Hepatocyte (in vitro differentiated cells): Measurements from ENCODE around the gene MRPL37. TPM values are rescaled to one million over a fixed set of nuclear protein-coding genes. Genes with fewer than 3 reads are reported as not detected.

Experiments
- DNase-seq: peaks from one replicate; pipeline ENCODE4 v3.0.0-alpha.2; 2016; ENCODE audit warnings: low spot score
- H2AFZ ChIP-seq: fragments of 200-600 bp; sonication (generic); 2 replicates; pipeline ENCODE4 v1.6.0; 2016; ENCODE audit warnings: antibody characterized with exemption, mild to moderate bottlenecking
- H3K27ac ChIP-seq: fragments of 200-600 bp; sonication (generic); 2 replicates; pipeline ENCODE4 v1.5.1; 2016; ENCODE audit warnings: mild to moderate bottlenecking
- H3K27me3 ChIP-seq: fragments of 200-600 bp; sonication (generic); 2 replicates; pipeline ENCODE4 v1.6.1; 2016
- H3K36me3 ChIP-seq: fragments of 200-600 bp; sonication (generic); replicated peaks from 2 replicates; pipeline ENCODE4 v1.5.1; 2016; ENCODE audit warnings: low read depth; ENCODE audit not compliant: insufficient read depth
- H3K4me1 ChIP-seq: fragments of 200-600 bp; sonication (generic); 2 replicates; pipeline ENCODE4 v1.5.1; 2016; ENCODE audit warnings: mild to moderate bottlenecking, moderate library complexity; ENCODE audit not compliant: insufficient read depth
- H3K4me2 ChIP-seq: fragments of 200-600 bp; sonication (generic); 2 replicates; pipeline ENCODE4 v1.6.0; 2016
- H3K4me3 ChIP-seq: fragments of 200-600 bp; sonication (generic); 2 replicates; pipeline ENCODE4 v1.5.1; 2016; ENCODE audit warnings: mild to moderate bottlenecking
- H3K79me2 ChIP-seq: fragments of 200-600 bp; sonication (generic); 2 replicates; pipeline ENCODE4 v1.6.0; 2017; ENCODE audit warnings: mild to moderate bottlenecking
- H3K9me2 ChIP-seq: fragments of 200-600 bp; sonication (generic); replicated peaks from 2 replicates; pipeline ENCODE4 v1.6.0; 2017; ENCODE audit warnings: mild to moderate bottlenecking; ENCODE audit not compliant: insufficient read depth
- H3K9me3 ChIP-seq: fragments of 200-600 bp; sonication (generic); 2 replicates; pipeline ENCODE4 v1.5.1; 2016; ENCODE audit warnings: low read depth, mild to moderate bottlenecking
- H4K20me1 ChIP-seq: fragments of 200-600 bp; sonication (generic); 2 replicates; pipeline ENCODE4 v1.6.0; 2016; ENCODE audit warnings: mild to moderate bottlenecking; ENCODE audit not compliant: insufficient read depth, poor library complexity, severe bottlenecking
- CTCF ChIP-seq: fragments of 200-600 bp; sonication (generic); IDR thresholded peaks from 2 replicates; pipeline ENCODE4 v1.5.1; 2016; ENCODE audit warnings: antibody characterized with exemption, mild to moderate bottlenecking; ENCODE audit not compliant: poor library complexity
- EZH2 ChIP-seq: fragments of 200-600 bp; sonication (generic); IDR thresholded peaks from 2 replicates; pipeline ENCODE4 v1.6.1; 2016; ENCODE audit warnings: antibody characterized with exemption, mild to moderate bottlenecking, borderline replicate concordance
- EZH2phosphoT487 ChIP-seq: fragments of 200-600 bp; sonication (generic); IDR thresholded peaks from one replicate; pipeline ENCODE4 v1.6.1; 2018; ENCODE audit warnings: antibody characterized with exemption, mild to moderate bottlenecking, low read depth, moderate library complexity; ENCODE audit not compliant: unreplicated experiment, severe bottlenecking
- WGBS: methylation state at CpG from one replicate; pipeline ENCODE4 v1.1.6; 2016; ENCODE audit warnings: low lambda C conversion rate; ENCODE audit errors: missing lambda C conversion rate; 5-methylcytosine and 5-hydroxymethylcytosine counted together
- polyA plus RNA-seq: library from polyadenylated mRNA; unstranded; fragments of >200 nt; fragmentation: Nextera tagmentation; extraction: Ambion mirVana; gene quantifications from 2 replicates; pipeline ENCODE4 v1.2.1, GENCODE V29; 2016
- total RNA-seq: library from RNA; depleted of rRNA; stranded (reverse); fragments of >200 nt; gene quantifications from 2 replicates; pipeline ENCODE4 v1.2.3, GENCODE V29; 2014

The MRPL37 gene
- total and polyA plus RNA-seq, 2 experiments from 2014 or later = 60.9 to 81.8 TPM

- no peaks in the 10 kb centered on the region for H3K9me3 ChIP-seq
- H3K4me2 ChIP-seq = no peak overlapping the region
- no peaks in the 10 kb centered on the region for H3K4me1 ChIP-seq
- 89% methylated on average over 4 of the region's 4 CpGs for WGBS
- no peak overlapping the region for H3K4me3 ChIP-seq
- H4K20me1 ChIP-seq = no peaks in the 10 kb centered on the region
- no peak for DNase-seq
- peaks cover 2% of the 10 kb centered on the region for H3K79me2 ChIP-seq
- H3K27ac ChIP-seq = no peak overlapping the region
- no peaks in the 10 kb centered on the region for H3K36me3 ChIP-seq
- no peaks in the 10 kb centered on the region for H3K9me2 ChIP-seq
- no peaks in the 10 kb centered on the region for H3K27me3 ChIP-seq
- TF ChIP-seq EZH2 = no peak
- TF ChIP-seq EZH2phosphoT487 = no peak
- no peak for TF ChIP-seq CTCF
- no peak overlapping the region for H2AFZ ChIP-seq
These were observed 45.5 kb downstream of the MRPL37 start for GRCh38 chr1:54245501-54245900.

GRCh38 chr1:54246116-54246721 is 46.3 kb downstream of the MRPL37 start:
- Histone ChIP-seq H3K4me1 (no peaks in the 10 kb centered on the region), H3K79me2 (peaks cover 2% of the 10 kb centered on the region), H3K36me3 (no peaks in the 10 kb centered on the region), H3K27me3 (no peaks in the 10 kb centered on the region), H4K20me1 (no peaks in the 10 kb centered on the region), H3K4me2 (no peak overlapping the region), H2AFZ (no peak overlapping the region), H3K4me3 (no peak overlapping the region), H3K27ac (no peak overlapping the region), H3K9me2 (no peaks in the 10 kb centered on the region), H3K9me3 (no peaks in the 10 kb centered on the region)
- TF ChIP-seq CTCF (no peak), EZH2 (no peak), EZH2phosphoT487 (no peak)
- 89% methylated on average over 10 of the region's 10 CpGs for WGBS
- DNase-seq = no peak

- H3K79me2 ChIP-seq = peaks cover 2% of the 10 kb centered on the region
- no peaks in the 10 kb centered on the region for H3K36me3 ChIP-seq
These were observed 48.0 kb downstream of the MRPL37 start for GRCh38 chr1:54247863-54248515.

More at GRCh38 chr1:54247863-54248515, 48.0 kb downstream of the MRPL37 start:
- Histone ChIP-seq H2AFZ (no peak overlapping the region), H3K27me3 (no peaks in the 10 kb centered on the region), H4K20me1 (no peaks in the 10 kb centered on the region), H3K4me1 (no peaks in the 10 kb centered on the region), H3K9me3 (no peaks in the 10 kb centered on the region), H3K4me3 (no peak overlapping the region), H3K27ac (no peak overlapping the region), H3K9me2 (no peaks in the 10 kb centered on the region), H3K4me2 (no peak overlapping the region)
- TF ChIP-seq EZH2 (no peak), EZH2phosphoT487 (no peak), CTCF (no peak)
- DNase-seq = no peak
- 96% methylated on average over 11 of the region's 11 CpGs for WGBS
